ENCODE data around the gene ALDH1L1. TPM values are rescaled to one million over a fixed set of nuclear protein-coding genes. Genes with fewer than 3 reads are reported as not detected.

ALDH1L1 gene
- total RNA-seq, 1 experiment from 2014 or later = 0.08 TPM

GRCh38 chr3:126170073-126170777, 10.2 kb downstream of the ALDH1L1 start:
- DNase-seq = no peak
- H3K27me3 ChIP-seq = peaks cover 10% of the 10 kb centered on the region; the same call in 1 of the 2 replicates
- no peaks in the 10 kb centered on the region for H3K4me1 ChIP-seq
- no peak overlapping the region for H3K4me3 ChIP-seq
- H3K27ac ChIP-seq = no peak overlapping the region
- no peaks in the 10 kb centered on the region for H3K36me3 ChIP-seq
- peaks cover 1% of the 10 kb centered on the region; the same call in 1 of the 2 replicates for H3K9me3 ChIP-seq (replicated peaks)

- Histone ChIP-seq H3K36me3 (no peaks in the 10 kb centered on the region), H3K27me3 (peaks cover 10% of the 10 kb centered on the region; the same call in 1 of the 2 replicates), H3K4me3 (no peak overlapping the region), H3K27ac (no peak overlapping the region), H3K4me1 (no peaks in the 10 kb centered on the region), H3K9me3 (replicated peaks) (peaks cover 7% of the 10 kb centered on the region; the same call in 1 of the 2 replicates)
- no peak for DNase-seq
Observed at GRCh38 chr3:126167566-126167965, 12.8 kb downstream of the ALDH1L1 start.

- Histone ChIP-seq H3K27ac (no peak overlapping the region), H3K9me3 (replicated peaks) (peaks cover 7% of the 10 kb centered on the region; the same call in 1 of the 2 replicates), H3K4me1 (no peaks in the 10 kb centered on the region), H3K4me3 (no peak overlapping the region), H3K36me3 (no peaks in the 10 kb centered on the region), H3K27me3 (peaks cover 10% of the 10 kb centered on the region; the same call in 1 of the 2 replicates)
- DNase-seq = no peak
Observed at GRCh38 chr3:126166009-126166408, 14.4 kb downstream of the ALDH1L1 start.

- Histone ChIP-seq H3K9me3 (replicated peaks) (peaks cover 7% of the 10 kb centered on the region; the same call in 1 of the 2 replicates), H3K4me3 (no peak overlapping the region), H3K4me1 (no peaks in the 10 kb centered on the region), H3K27ac (no peak overlapping the region), H3K27me3 (no peaks in the 10 kb centered on the region), H3K36me3 (no peaks in the 10 kb centered on the region)
- DNase-seq = no peak
Observed at GRCh38 chr3:126161309-126161708, 19.1 kb downstream of the ALDH1L1 start.

GRCh38 chr3:126160243-126161210, 19.9 kb downstream of the ALDH1L1 start:
- no peak for DNase-seq
- Histone ChIP-seq H3K4me1 (no peaks in the 10 kb centered on the region), H3K27ac (no peak overlapping the region), H3K9me3 (replicated peaks) (peaks cover 7% of the 10 kb centered on the region; the same call in 1 of the 2 replicates), H3K36me3 (no peaks in the 10 kb centered on the region), H3K27me3 (no peaks in the 10 kb centered on the region), H3K4me3 (no peak overlapping the region)

GRCh38 chr3:126159476-126159875, 20.9 kb downstream of the ALDH1L1 start:
- DNase-seq = no peak

GRCh38 chr3:126158912-126159454, 21.4 kb downstream of the ALDH1L1 start:
- H3K27ac ChIP-seq = no peak overlapping the region
- H3K4me3 ChIP-seq = no peak overlapping the region
- H3K36me3 ChIP-seq = no peaks in the 10 kb centered on the region
- H3K9me3 ChIP-seq (replicated peaks) = no peaks in the 10 kb centered on the region
- DNase-seq = no peak
- no peaks in the 10 kb centered on the region for H3K27me3 ChIP-seq
- no peaks in the 10 kb centered on the region for H3K4me1 ChIP-seq

More at GRCh38 chr3:126159476-126159875, 20.9 kb downstream of the ALDH1L1 start:
- Histone ChIP-seq H3K4me1 (no peaks in the 10 kb centered on the region), H3K4me3 (no peak overlapping the region), H3K27ac (no peak overlapping the region), H3K27me3 (no peaks in the 10 kb centered on the region), H3K9me3 (replicated peaks) (no peaks in the 10 kb centered on the region; the same call in 1 of the 2 replicates), H3K36me3 (no peaks in the 10 kb centered on the region)

- no peak overlapping the region for H3K4me3 ChIP-seq
- no peak overlapping the region for H3K27ac ChIP-seq
- no peaks in the 10 kb centered on the region for H3K9me3 ChIP-seq (replicated peaks)
- no peaks in the 10 kb centered on the region for H3K4me1 ChIP-seq
- no peak for DNase-seq
- 0 out of 2 replicates have a peak, but pooled peaks cover 2% of the 10 kb centered on the region for H3K27me3 ChIP-seq
- no peaks in the 10 kb centered on the region for H3K36me3 ChIP-seq
Observed at GRCh38 chr3:126158016-126158911, 22.1 kb downstream of the ALDH1L1 start.

- Histone ChIP-seq H3K9me3 (replicated peaks) (no peaks in the 10 kb centered on the region), H3K27ac (no peak overlapping the region), H3K4me3 (no peak overlapping the region), H3K36me3 (no peaks in the 10 kb centered on the region), H3K4me1 (no peaks in the 10 kb centered on the region), H3K27me3 (0 out of 2 replicates have a peak, but pooled peaks cover 3% of the 10 kb centered on the region)
- no peak for DNase-seq
Observed at GRCh38 chr3:126157083-126157768, 23.2 kb downstream of the ALDH1L1 start.

- Histone ChIP-seq H3K9me3 (replicated peaks) (no peaks in the 10 kb centered on the region), H3K36me3 (no peaks in the 10 kb centered on the region)
- DNase-seq = peak; percentile 64 to 78
Observed at GRCh38 chr3:126156468-126156867, 23.9 kb downstream of the ALDH1L1 start.

GRCh38 chr3:126155819-126156218, 24.6 kb downstream of the ALDH1L1 start:
- Histone ChIP-seq H3K9me3 (replicated peaks) (no peaks in the 10 kb centered on the region), H3K4me1 (no peaks in the 10 kb centered on the region), H3K27me3 (0 out of 2 replicates have a peak, but pooled peaks cover 3% of the 10 kb centered on the region), H3K36me3 (no peaks in the 10 kb centered on the region), H3K4me3 (no peak overlapping the region), H3K27ac (no peak overlapping the region)
- DNase-seq = no peak

More at GRCh38 chr3:126156468-126156867, 23.9 kb downstream of the ALDH1L1 start:
- H3K27me3 ChIP-seq = 0 out of 2 replicates have a peak, but pooled peaks cover 3% of the 10 kb centered on the region
- H3K4me1 ChIP-seq = no peaks in the 10 kb centered on the region
- H3K27ac ChIP-seq = no peak overlapping the region
- peak overlapping the region; percentile 40 for H3K4me3 ChIP-seq

- Histone ChIP-seq H3K27me3 (0 out of 2 replicates have a peak, but pooled peaks cover 3% of the 10 kb centered on the region), H3K27ac (no peak overlapping the region), H3K4me3 (no peak overlapping the region), H3K4me1 (no peaks in the 10 kb centered on the region), H3K36me3 (no peaks in the 10 kb centered on the region), H3K9me3 (replicated peaks) (no peaks in the 10 kb centered on the region)
- no peak for DNase-seq
Observed at GRCh38 chr3:126155280-126155640, 25.1 kb downstream of the ALDH1L1 start.

Data from SJCRH30 (cell line).